ENCODE results near the gene RNF187. TPM values are rescaled to one million over a fixed set of nuclear protein-coding genes. Genes with fewer than 3 reads are reported as not detected.

RNF187 gene
- total RNA-seq (2013; cell fraction: nucleolus; rRNA removed): 14.5 and 16.0 TPM in 2 replicates
- total RNA-seq (2014; rRNA removed) (27.1 and 40.0 TPM in 2 replicates), total RNA-seq (2014; rRNA removed; fragmentation: Illumina TruSeq; extraction: Trizol) (30.5 and 31.8 TPM in 2 replicates), total RNA-seq (2021) (116 and 125 TPM in 2 replicates), polyA plus RNA-seq (2011; rRNA removed) (48.3 and 60.6 TPM in 2 replicates), polyA plus RNA-seq (2014; fragmentation: Illumina TruSeq; extraction: Trizol) (15.3 and 37.7 TPM in 2 replicates), polyA plus RNA-seq (2014; fragmentation: Nextera tagmentation; extraction: Ambion mirVana) (1 to 10 TPM; 2.6 to 9.7 TPM), polyA plus RNA-seq (2014; rRNA removed) (41.9 and 45.3 TPM in 2 replicates), polyA plus RNA-seq (2016; fragmentation: Nextera tagmentation; extraction: Ambion mirVana) (10 to 100 TPM in 1 of 2 experiments, 1 to 10 TPM in 1; 9.9 to 14.5 TPM), polyA minus RNA-seq (2011; rRNA and poly(A)+ RNA removed) (36.0 and 60.5 TPM in 2 replicates), Bru-seq, nascent RNA (percentile 80 among the genes with signal in this experiment), BruChase-seq, experiment 1, labeled RNA remaining after a 6-hour chase (percentile 87 among the genes with signal in this experiment), BruChase-seq, experiment 2, labeled RNA remaining after a 2-hour chase (percentile 83 among the genes with signal in this experiment)
- polyA plus RNA-seq (2011; ENCODE audit: low read depth): 21.0 TPM
- 75.9 and 79.5 TPM in 2 replicates for polyA plus RNA-seq (2011; cell fraction: cytosol; rRNA removed)
- 44.3 and 49.0 TPM in 2 replicates for polyA plus RNA-seq (2011; cell fraction: nucleus; rRNA removed)
- 53.3 and 70.1 TPM in 2 replicates for polyA plus RNA-seq (2012)
- 27.3 and 34.6 TPM in 2 replicates for polyA minus RNA-seq (2011; cell fraction: cytosol; rRNA and poly(A)+ RNA removed)
- 9.1 and 16.1 TPM in 2 replicates for polyA minus RNA-seq (2011; cell fraction: nucleus; rRNA and poly(A)+ RNA removed)
- long read RNA-seq, experiment 1, transcript RNF187-201 (4 exons, 3,017 nt): major isoform, 41 of 48 reads
- long read RNA-seq, experiment 1, partial matches to known transcripts: 4 of 48 reads
- long read RNA-seq, experiment 1, other reads (novel, unspliced or antisense): 3 of 48 reads
- long read RNA-seq, experiment 2: 0 reads

DNA sequence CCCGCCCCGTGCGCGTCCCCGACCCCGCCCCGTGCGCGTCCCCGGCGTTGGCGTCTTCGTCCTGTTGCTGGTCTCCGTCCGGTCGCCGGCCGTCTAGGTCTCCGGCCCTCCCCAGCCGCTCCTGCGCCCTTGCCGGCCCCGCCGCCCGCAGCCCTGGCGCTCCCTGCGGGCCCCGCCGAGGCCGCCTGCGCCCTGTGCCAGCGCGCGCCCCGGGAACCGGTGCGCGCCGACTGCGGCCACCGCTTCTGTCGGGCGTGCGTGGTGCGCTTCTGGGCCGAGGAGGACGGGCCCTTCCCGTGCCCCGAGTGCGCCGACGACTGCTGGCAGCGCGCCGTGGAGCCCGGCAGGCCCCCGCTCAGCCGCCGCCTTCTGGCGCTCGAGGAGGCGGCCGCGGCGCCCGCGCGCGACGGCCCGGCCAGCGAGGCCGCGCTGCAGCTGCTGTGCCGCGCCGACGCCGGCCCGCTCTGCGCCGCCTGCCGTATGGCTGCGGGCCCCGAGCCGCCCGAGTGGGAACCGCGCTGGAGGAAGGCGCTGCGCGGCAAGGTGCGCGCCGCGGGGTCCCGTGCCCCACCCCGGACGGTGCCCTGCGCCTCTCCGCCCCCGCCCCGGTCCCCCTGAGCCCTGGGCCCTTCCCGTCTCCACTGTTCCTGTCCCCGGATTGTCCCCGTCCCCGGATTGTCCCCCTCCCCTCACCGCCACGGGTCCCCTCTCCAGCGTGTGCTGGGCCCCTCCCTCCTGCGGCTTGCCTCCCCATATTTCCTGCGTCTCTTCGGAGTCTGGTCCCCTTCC is at the start of gene RNF187:
Gene RNF187 (plus strand): TSS at position 47 of the 789 bp plus-strand sequence.
- TF ChIP-seq POLR2A (IDR thresholded peaks at IDR 0.05; ENCODE audit: low read depth, low read length) (peak; percentile 10), NKRF (conservative IDR thresholded peaks at IDR 0.05) (peak; percentile 74), DPF2 (IDR thresholded peaks at IDR 0.05) (0 out of 2 replicates have a peak, but pooled peaks have one; percentile 17), NR2C2 (IDR thresholded peaks at IDR 0.05; ENCODE audit: borderline replicate concordance, control insufficient read depth, insufficient read length, low read depth) (no peak), IKZF1 (conservative IDR thresholded peaks at IDR 0.05) (peak; percentile 83), GABPA (IDR thresholded peaks at IDR 0.05; ENCODE audit: low read depth) (no peak), SMARCA5 (IDR thresholded peaks at IDR 0.05) (peak; percentile 81; the same call in 1 of the 2 replicates), BACH1 (IDR thresholded peaks at IDR 0.05; ENCODE audit: borderline replicate concordance) (peak; percentile 15; the same call in 1 of the 2 replicates)
- TF ChIP-seq, protein P1, sequence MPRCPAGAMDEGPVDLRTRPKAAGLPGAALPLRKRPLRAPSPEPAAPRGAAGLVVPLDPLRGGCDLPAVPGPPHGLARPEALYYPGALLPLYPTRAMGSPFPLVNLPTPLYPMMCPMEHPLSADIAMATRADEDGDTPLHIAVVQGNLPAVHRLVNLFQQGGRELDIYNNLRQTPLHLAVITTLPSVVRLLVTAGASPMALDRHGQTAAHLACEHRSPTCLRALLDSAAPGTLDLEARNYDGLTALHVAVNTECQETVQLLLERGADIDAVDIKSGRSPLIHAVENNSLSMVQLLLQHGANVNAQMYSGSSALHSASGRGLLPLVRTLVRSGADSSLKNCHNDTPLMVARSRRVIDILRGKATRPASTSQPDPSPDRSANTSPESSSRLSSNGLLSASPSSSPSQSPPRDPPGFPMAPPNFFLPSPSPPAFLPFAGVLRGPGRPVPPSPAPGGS (IDR thresholded peaks at IDR 0.05; ENCODE audit: borderline replicate concordance, insufficient read depth, low read depth, low read length, poor library complexity, severe bottlenecking): peak; percentile 37
- ATAC-seq: peak; percentile 72
- Histone ChIP-seq H3K4me2 (ENCODE audit: control insufficient read depth, insufficient read depth) (peak within 1 kb of the TSS; percentile 97), H3K27me3 (replicated peaks in 1 of 2; ENCODE audit: control insufficient read depth in 2 of 2, insufficient read depth in 2 of 2, low read length in 1 of 2) (no peaks in the 10 kb centered on the region), H3K4me1 (ENCODE audit: control insufficient read depth, insufficient read depth, low read length) (peaks cover 25% of the 10 kb centered on the region), H3K27ac (ENCODE audit: control insufficient read depth, insufficient read depth) (peak within 1 kb of the TSS; percentile 95), H3K9ac (ENCODE audit: control insufficient read depth, insufficient read depth, low read length) (peak within 1 kb of the TSS; percentile 84), H2AFZ (ENCODE audit: control insufficient read depth, low read depth, low read length) (peak within 1 kb of the TSS; percentile 98), H3K9me3 (replicated peaks; ENCODE audit: control insufficient read depth, insufficient read depth, low read length) (no peaks in the 10 kb centered on the region), H4K20me1 (ENCODE audit: control insufficient read depth, insufficient read depth) (no peaks in the 10 kb centered on the region), H3K4me3 (peak within 1 kb of the TSS; percentile 91), H3K36me3 (ENCODE audit: control insufficient read depth in 2 of 2, insufficient read depth in 2 of 2, low read length in 1 of 2) (peaks cover 0 to 20% of the 10 kb centered on the region in 2 experiments; a peak in 2 of 4 replicates), H3K79me2 (ENCODE audit: control insufficient read depth, insufficient read depth, low read length) (peaks cover 21% of the 10 kb centered on the region)
- ChIA-PET POLR2A (interaction anchor here (1.5 kb wide), 1 partner anchor 10 kb away, joined by 4 read pairs; no protein-coding TSS in a partner anchor), CTCF (interaction anchor here (1.5 to 1.9 kb wide), 2 partner anchors 13 to 15 kb away, joined by 9 to 14 read pairs; no protein-coding TSS in a partner anchor), SMC1A (ENCODE audit: uncharacterized antibody, unreplicated experiment) (interaction anchor here (1.2 kb wide), 1 partner anchor 488 kb away, joined by 3 read pairs; no protein-coding TSS in a partner anchor), RAD21 (ENCODE audit: unreplicated experiment) (interaction anchor here (1.8 kb wide), 1 partner anchor 15 kb away, joined by 7 read pairs; no protein-coding TSS in a partner anchor)
- no peak for DNase-seq (ENCODE audit: low read depth, low spot score)
- no peak for FAIRE-seq
- intact Hi-C loops (cut with micrococcal nuclease; ENCODE audit: unreplicated experiment) (loop anchor here (2.0 kb wide), 1 partner anchor 31 kb away; a partner anchor contains a TSS), in situ Hi-C loops (cut with MboI) (no loop called here)
- no TSS peak for BruUV-seq (replicated peaks)
- under 1% methylated on average over 62 of the region's 113 CpGs for WGBS (ENCODE audit: insufficient coverage, insufficient replicate concordance, low lambda C conversion rate, missing lambda C conversion rate)
